Immature natural killer cell (primary cell): Measurements from ENCODE around the gene ZKSCAN4. TPM values are rescaled to one million over a fixed set of nuclear protein-coding genes. Genes with fewer than 3 reads are reported as not detected.
A peak's percentile ranks its signal among the peaks of the same experiment; 100 is the strongest.

Experiments used
- DNase-seq, 3 donors: peaks; one replicate each; pipeline ENCODE4 v3.0.0; 2022; ENCODE audit warnings: mixed read lengths in 1 of 3
- H3K27ac Mint-ChIP-seq, 6 donors: one replicate each; pipeline ENCODE4 v1.8.0; 2020; ENCODE audit warnings: mixed read lengths in 6 of 6, mild to moderate bottlenecking in 5 of 6, inconsistent platforms in 4 of 6, moderate library complexity in 3 of 6
- H3K27me3 Mint-ChIP-seq, 3 donors: one replicate each; pipeline ENCODE4 v1.8.0; 2020 to 2021; ENCODE audit warnings: low read depth in 3 of 3, mild to moderate bottlenecking in 3 of 3, mixed read lengths in 3 of 3, moderate library complexity in 3 of 3, inconsistent platforms in 1 of 3
- H3K36me3 Mint-ChIP-seq, 3 donors: one replicate each; pipeline ENCODE4 v1.8.0; 2020; ENCODE audit warnings: mixed read lengths in 3 of 3, inconsistent platforms in 2 of 3, mild to moderate bottlenecking in 2 of 3
- H3K4me1 Mint-ChIP-seq, 2 donors: one replicate each; pipeline ENCODE4 v1.8.0; 2020; ENCODE audit warnings: inconsistent platforms in 2 of 2, mild to moderate bottlenecking in 2 of 2, mixed read lengths in 2 of 2, moderate library complexity in 1 of 2
- H3K4me3 Mint-ChIP-seq, 5 donors: one replicate each; pipeline ENCODE4 v1.8.0; 2020; ENCODE audit warnings: mild to moderate bottlenecking in 5 of 5, mixed read lengths in 5 of 5, inconsistent platforms in 3 of 5, moderate library complexity in 3 of 5
- H3K9me3 Mint-ChIP-seq, 6 donors: one replicate each; pipeline ENCODE4 v1.8.0; 2020; ENCODE audit warnings: mild to moderate bottlenecking in 6 of 6, mixed read lengths in 6 of 6, inconsistent platforms in 4 of 6, moderate library complexity in 3 of 6
- polyA plus RNA-seq, 3 donors: library from polyadenylated mRNA; unstranded; fragments of 300-500 nt; fragmentation: Illumina TruSeq; gene quantifications; one replicate each; pipeline ENCODE4 v1.2.3, GENCODE V29; 2021

Gene ZKSCAN4
- polyA plus RNA-seq, 3 donors from 2014 or later: 1.7 to 5.0 (median 3.4) TPM

DNA sequence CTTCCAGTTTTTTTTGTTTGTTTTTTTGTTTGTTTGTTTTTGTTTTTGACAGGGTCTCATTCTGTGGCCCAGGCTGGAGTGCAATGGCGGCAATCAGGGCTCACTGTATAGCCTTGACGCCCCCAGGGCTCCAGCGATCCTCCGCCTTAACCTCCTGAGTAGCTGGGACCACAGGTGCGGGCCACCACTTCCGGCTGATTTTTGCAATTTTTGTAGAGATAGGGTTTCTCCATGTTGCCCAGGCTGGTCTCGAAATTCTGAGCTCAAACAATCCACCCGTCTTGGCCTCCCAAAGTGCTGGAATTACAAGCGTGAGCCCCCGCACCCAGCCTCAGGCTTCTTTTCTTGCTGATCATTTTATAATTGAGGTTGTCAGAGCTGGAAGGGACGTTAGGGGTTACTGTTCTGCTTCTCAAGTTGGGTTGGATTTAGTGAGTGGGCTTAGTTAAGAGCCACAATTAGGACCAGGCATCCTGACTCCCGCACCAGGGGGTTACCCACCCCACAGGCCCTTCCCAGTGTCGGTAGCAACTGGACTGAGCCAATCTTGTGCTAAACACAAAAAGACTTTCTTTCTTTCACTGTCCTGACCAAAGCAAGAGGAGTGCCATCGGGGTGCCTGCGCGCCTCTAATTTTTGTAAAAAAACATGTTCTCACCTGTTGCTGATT is 40.1 kb downstream of the ZKSCAN4 start:
- H3K36me3 Mint-ChIP-seq: peaks cover 0 to 3% (median 0%) of the 10 kb centered on the region in 3 donors
- H3K27ac Mint-ChIP-seq: no peak overlapping the region
- H3K4me3 Mint-ChIP-seq: peak overlapping the region in 3 of 5 donors; percentile 12 to 23 (median 18)
- peaks cover 0 to 10% (median 0%) of the 10 kb centered on the region in 6 donors for H3K9me3 Mint-ChIP-seq
- peaks cover 48 to 55% (median 54%) of the 10 kb centered on the region in 3 donors for H3K27me3 Mint-ChIP-seq
- peaks cover 25 to 32% of the 10 kb centered on the region in 2 donors for H3K4me1 Mint-ChIP-seq
- DNase-seq: no peak

DNA sequence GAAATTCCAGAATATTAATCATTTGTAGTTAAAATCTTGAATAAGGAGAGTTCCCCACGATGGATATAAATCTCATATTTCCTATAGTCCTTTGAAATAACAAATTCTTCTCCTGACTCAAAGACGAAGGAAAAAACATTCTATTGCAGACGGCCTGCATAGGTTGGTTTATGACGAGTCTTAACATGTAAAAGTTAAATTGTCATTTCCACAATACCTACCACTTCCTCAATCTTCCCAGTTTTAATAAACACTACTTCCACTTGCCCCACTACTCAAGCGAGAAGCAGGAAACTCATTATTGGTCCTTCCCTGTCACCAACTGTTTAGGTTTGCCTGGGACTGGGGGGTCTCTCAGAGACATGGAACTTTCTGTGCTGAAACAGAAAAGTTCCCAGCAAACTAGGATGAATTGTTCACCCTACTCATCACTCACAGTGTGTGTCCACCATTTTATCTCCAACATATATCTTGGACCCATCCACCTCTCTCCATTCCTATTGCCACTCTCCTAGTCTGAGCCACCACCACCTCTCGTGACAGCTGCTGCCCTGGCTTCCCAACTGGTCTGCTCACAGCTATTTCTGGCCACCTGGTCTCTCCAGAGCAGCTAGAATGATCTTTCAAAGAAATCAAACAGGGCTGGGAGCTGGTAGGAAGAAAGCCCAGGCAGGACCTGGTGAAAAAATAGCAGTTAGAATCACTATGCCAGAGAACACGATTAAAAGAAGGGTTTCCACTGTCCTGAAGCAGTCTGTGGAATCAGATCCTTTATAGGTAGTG is 42.1 kb downstream of the ZKSCAN4 start:
- H3K4me3 Mint-ChIP-seq: no peak overlapping the region
- H3K27ac Mint-ChIP-seq: no peak overlapping the region
- DNase-seq: no peak
- H3K9me3 Mint-ChIP-seq: peaks cover 0 to 10% (median 0%) of the 10 kb centered on the region in 6 donors
- peaks cover 25 to 32% of the 10 kb centered on the region in 2 donors for H3K4me1 Mint-ChIP-seq
- peaks cover 48 to 54% (median 53%) of the 10 kb centered on the region in 3 donors for H3K27me3 Mint-ChIP-seq
- peaks cover 0 to 3% (median 0%) of the 10 kb centered on the region in 3 donors for H3K36me3 Mint-ChIP-seq

DNA sequence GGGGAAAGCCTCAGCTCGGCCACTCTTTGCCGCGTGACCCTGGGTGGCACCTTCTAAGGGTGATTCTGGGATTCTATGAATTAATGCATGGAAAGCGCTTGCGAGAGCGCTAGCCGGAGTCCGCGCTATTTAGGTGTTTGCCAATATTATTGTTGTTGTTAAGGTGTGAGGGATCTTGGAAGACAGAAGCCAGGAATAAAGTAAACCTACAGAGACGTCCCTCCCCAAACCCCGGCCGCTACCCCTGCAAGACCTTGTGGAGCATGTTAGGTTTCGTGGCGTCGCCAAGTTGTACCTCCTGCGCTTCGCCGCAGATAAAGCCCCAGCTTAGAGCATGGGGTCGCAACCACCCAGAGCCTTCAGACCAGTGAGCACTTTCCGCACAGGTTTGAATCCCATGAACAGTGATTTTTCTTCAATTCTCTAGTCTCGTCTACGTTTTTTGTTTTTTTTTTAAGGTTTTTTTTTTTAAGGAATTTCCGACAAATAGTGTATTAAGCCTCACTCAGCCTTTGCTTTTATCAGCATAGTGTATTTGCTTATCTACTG is 43.9 kb downstream of the ZKSCAN4 start:
- peaks cover 25 to 32% of the 10 kb centered on the region in 2 donors for H3K4me1 Mint-ChIP-seq
- peak overlapping the region in 3 of 5 donors; percentile 9 to 69 (median 69) for H3K4me3 Mint-ChIP-seq
- no peak for DNase-seq
- H3K27ac Mint-ChIP-seq: no peak overlapping the region
- H3K36me3 Mint-ChIP-seq: peaks cover 0 to 3% (median 0%) of the 10 kb centered on the region in 3 donors
- peaks cover 50 to 64% (median 52%) of the 10 kb centered on the region in 3 donors for H3K27me3 Mint-ChIP-seq
- H3K9me3 Mint-ChIP-seq: peaks cover 0 to 17% (median 6%) of the 10 kb centered on the region in 6 donors

DNA sequence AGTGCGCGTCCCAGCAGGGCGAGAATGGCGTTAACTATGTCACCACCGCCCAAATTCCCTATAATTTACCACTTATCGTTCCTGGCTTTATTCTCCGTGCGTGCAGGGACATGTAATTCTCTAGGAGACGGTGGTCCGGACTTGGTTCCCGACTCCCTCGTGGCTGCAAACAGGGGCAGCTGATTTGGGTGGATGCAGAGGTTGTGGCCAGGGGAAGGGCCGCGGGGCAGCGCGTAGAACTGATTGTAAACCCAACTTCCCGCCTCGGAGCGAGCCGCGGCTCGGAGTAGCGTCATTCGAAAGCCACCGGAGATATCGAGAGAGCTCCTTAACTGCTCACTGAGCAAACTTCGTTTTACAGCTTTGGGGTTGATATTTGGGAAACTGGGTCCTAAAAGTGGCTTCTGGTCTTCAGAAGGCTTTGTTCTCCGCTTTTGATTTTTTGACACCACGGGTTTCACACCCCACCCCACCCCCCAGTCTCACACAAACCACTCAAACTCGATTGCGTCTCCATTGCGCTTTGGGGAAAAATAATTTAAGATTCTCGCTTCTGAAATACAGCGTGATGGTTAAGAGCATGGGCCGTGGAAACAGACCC is 44.5 kb downstream of the ZKSCAN4 start:
- Mint-ChIP-seq H3K4me1 (peaks cover 22 to 27% of the 10 kb centered on the region in 2 donors), H3K27me3 (peaks cover 46 to 64% (median 48%) of the 10 kb centered on the region in 3 donors), H3K27ac (no peak overlapping the region), H3K4me3 (peak overlapping the region; percentile 45 to 73 (median 69)), H3K9me3 (peaks cover 0 to 19% (median 6%) of the 10 kb centered on the region in 6 donors), H3K36me3 (peaks cover 0 to 3% (median 0%) of the 10 kb centered on the region in 3 donors)
- DNase-seq: no peak

DNA sequence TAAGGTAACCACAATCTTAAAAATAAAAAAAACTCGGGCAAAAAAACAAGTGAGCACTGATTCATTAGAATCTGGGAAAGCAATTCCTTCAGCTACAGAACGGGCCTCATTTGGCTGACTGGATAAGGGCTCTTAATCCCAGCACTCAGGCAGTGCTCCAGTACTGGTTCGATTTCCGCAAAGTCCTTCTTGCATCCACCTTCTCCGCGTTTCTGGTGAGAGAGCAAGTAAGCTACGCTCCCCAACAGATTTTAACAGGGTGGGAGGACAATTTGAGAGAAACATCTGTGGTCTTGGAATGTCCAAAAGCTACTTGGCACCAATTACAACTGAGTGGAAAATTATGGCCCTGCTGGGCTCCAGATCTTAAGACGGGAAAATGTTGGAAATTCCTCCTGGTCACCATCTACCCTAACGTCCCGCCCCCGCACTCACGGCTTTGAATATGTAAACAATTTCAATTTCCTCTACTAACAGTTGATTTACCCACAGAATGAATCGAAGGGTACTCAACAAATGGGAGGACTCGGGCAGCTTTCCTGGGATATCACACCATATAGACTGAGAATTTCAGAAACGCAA is 45.0 kb downstream of the ZKSCAN4 start:
- peak overlapping the region in 3 of 5 donors; percentile 53 to 73 (median 69) for H3K4me3 Mint-ChIP-seq
- H3K27ac Mint-ChIP-seq: no peak overlapping the region
- H3K36me3 Mint-ChIP-seq: no peaks in the 10 kb centered on the region
- DNase-seq: no peak
- peaks cover 0 to 19% (median 6%) of the 10 kb centered on the region in 6 donors for H3K9me3 Mint-ChIP-seq
- peaks cover 16 to 25% of the 10 kb centered on the region in 2 donors for H3K4me1 Mint-ChIP-seq
- peaks cover 41 to 59% (median 45%) of the 10 kb centered on the region in 3 donors for H3K27me3 Mint-ChIP-seq

DNA sequence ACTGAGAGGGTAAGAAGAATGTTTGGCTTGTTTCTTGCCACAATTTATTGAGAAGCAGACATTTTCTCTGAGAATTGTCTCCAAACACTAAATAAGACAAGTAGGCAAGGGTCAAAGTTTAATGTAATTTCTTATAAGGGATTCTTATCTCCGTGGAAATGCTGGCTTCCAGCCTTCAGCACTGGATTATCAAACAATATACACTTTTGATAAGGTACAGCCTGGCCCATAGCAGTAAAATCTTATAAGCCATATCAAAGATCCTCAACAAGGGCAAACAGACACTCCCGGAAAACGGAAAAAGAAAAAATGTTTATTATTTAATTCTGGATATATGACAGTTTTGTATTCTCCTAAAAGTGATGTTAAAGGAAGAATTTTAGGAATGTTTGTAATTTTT is 45.5 kb downstream of the ZKSCAN4 start:
- Mint-ChIP-seq H3K9me3 (peaks cover 0 to 19% (median 6%) of the 10 kb centered on the region in 6 donors), H3K27ac (no peak overlapping the region), H3K36me3 (no peaks in the 10 kb centered on the region), H3K4me1 (peaks cover 12 to 21% of the 10 kb centered on the region in 2 donors), H3K27me3 (peaks cover 37 to 54% (median 41%) of the 10 kb centered on the region in 3 donors), H3K4me3 (peak overlapping the region in 1 of 5 donors; percentile 17)
- DNase-seq: no peak

DNA sequence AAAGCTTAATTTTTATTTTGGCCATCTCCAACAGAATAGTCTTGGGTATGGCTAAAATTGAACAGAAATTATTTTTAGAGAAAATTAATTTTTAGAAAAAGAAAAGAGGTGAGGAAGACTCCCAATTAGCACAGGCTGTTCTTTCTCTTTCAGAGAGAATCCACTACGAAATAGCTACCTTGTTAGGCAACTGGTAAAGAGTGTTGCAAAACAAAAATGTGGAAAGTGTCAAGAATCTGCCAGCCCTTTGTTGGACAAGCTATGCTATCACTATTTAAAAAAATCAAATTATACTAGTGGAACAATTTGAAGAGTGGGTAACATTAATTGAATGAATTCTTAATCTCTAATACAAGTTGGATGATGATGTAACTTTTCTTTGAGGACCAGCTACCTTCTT is 46.2 kb downstream of the ZKSCAN4 start:
- Mint-ChIP-seq H3K4me3 (no peak overlapping the region), H3K4me1 (peaks cover 12 to 21% of the 10 kb centered on the region in 2 donors), H3K27me3 (peaks cover 32 to 54% (median 35%) of the 10 kb centered on the region in 3 donors), H3K9me3 (peaks cover 0 to 19% (median 6%) of the 10 kb centered on the region in 6 donors), H3K27ac (no peak overlapping the region), H3K36me3 (no peaks in the 10 kb centered on the region)
- no peak for DNase-seq

DNA sequence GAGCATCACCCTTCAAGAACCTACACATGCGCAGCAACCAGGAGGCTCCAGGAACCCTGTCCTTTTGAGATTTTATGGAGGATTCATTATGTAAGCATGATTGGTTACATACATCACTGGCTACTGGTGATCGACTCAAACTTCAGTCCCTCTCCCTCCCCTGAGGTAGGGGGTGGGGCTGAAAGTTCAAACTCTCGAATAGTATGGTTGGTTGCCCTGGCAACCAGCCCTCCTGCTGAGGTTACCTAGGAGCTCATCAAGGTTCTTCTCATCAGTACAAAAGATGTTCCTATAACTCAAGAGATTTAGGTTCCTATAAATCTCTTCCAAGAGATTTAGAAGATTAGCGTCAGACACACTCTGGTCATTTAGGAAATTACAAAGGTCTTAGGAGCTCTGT is 48.9 kb downstream of the ZKSCAN4 start:
- Mint-ChIP-seq H3K4me1 (peaks cover 11 to 16% of the 10 kb centered on the region in 2 donors), H3K27me3 (peaks cover 20 to 41% (median 29%) of the 10 kb centered on the region in 3 donors), H3K9me3 (peaks cover 0 to 17% (median 10%) of the 10 kb centered on the region in 6 donors), H3K27ac (no peak overlapping the region), H3K36me3 (peaks cover 0 to 5% (median 0%) of the 10 kb centered on the region in 3 donors), H3K4me3 (no peak overlapping the region)
- DNase-seq: no peak

DNA sequence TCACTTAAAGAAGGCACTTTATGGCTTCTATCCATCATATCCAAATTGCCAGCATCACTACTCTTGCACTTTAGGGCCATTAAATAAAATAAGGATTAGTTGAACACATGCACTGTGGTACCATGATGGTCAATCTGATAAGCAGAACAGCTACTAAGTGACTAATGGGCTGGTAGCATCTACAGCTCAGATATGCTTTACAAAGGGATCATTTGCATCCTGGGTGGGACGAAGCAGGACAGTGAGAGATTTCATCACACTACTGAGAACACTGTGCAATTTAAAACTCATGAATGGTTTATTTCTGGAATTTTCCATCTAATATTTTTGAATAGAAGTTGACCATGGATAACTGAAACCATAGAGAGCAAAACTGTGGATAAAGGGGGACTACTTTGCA is 52.0 kb downstream of the ZKSCAN4 start:
- Mint-ChIP-seq H3K4me1 (peaks cover 0 to 4% of the 10 kb centered on the region in 2 donors), H3K27ac (no peak overlapping the region), H3K9me3 (peaks cover 0 to 39% (median 20%) of the 10 kb centered on the region in 6 donors), H3K27me3 (peaks cover 7 to 30% (median 17%) of the 10 kb centered on the region in 3 donors), H3K4me3 (no peak overlapping the region), H3K36me3 (peaks cover 3 to 5% (median 4%) of the 10 kb centered on the region in 3 donors)
- no peak for DNase-seq

Other genes starting within 250 kb of the ZKSCAN4 start
- under 1 TPM in 2 of 3 donors, not detected in 1; 0.35 to 0.39 TPM for gene ZNF165, start 171.7 kb downstream of the ZKSCAN4 start, polyA plus RNA-seq
- 10 to 100 TPM in 1 of 3 donors, 1 to 10 TPM in 2; 5.8 to 15.6 (median 9.3) TPM for gene ZSCAN16, start 127.7 kb downstream of the ZKSCAN4 start, polyA plus RNA-seq
- 1 to 10 TPM in 1 of 3 donors, under 1 TPM in 2; 0.22 to 1.8 (median 0.44) TPM for gene ZKSCAN8, start 110.4 kb downstream of the ZKSCAN4 start, polyA plus RNA-seq
- 10 to 100 TPM in 1 of 3 donors, 1 to 10 TPM in 2; 5.3 to 18.4 (median 8.1) TPM for gene ZSCAN9, start 27.0 kb downstream of the ZKSCAN4 start, polyA plus RNA-seq
- under 1 TPM in 2 of 3 donors, not detected in 1; 0.28 to 0.37 TPM for gene NKAPL, start 7.0 kb upstream of the ZKSCAN4 start, polyA plus RNA-seq
- 10 to 100 TPM in 2 of 3 donors, 1 to 10 TPM in 1; 9.7 to 17.5 (median 13.5) TPM for gene ZSCAN26, start 14.9 kb upstream of the ZKSCAN4 start, polyA plus RNA-seq
- 1 to 10 TPM in 1 of 3 donors, under 1 TPM in 2; 0.46 to 1.7 (median 0.60) TPM for gene PGBD1, start 29.3 kb upstream of the ZKSCAN4 start, polyA plus RNA-seq
- 1 to 10 TPM in 2 of 3 donors, not detected in 1; 1.5 to 2.3 TPM for gene ZSCAN31, start 83.9 kb upstream of the ZKSCAN4 start, polyA plus RNA-seq
- 1 to 10 TPM; 1.0 to 4.7 (median 2.0) TPM for gene ZKSCAN3, start 97.7 kb upstream of the ZKSCAN4 start, polyA plus RNA-seq
- 1 to 10 TPM; 1.6 to 3.4 (median 1.9) TPM for gene ZSCAN12, start 147.5 kb upstream of the ZKSCAN4 start, polyA plus RNA-seq
- under 1 TPM in 1 of 3 donors, not detected in 2; 0.16 TPM for gene ZSCAN23, start 191.2 kb upstream of the ZKSCAN4 start, polyA plus RNA-seq